GM21529 (cell line): ENCODE data around the gene DNAJC10.
"Not testable (repeated sequence)": the region's sequence is repeated elsewhere in the genome, so short reads cannot be mapped to it uniquely, and the experiment has no call there.

Source experiments
- ATAC-seq: cut with Tn5 transposase; IDR thresholded peaks from one replicate; pipeline ENCODE4 v1.9.1; 2021; ENCODE audit not compliant: unreplicated experiment

DNAJC10 gene

DNA sequence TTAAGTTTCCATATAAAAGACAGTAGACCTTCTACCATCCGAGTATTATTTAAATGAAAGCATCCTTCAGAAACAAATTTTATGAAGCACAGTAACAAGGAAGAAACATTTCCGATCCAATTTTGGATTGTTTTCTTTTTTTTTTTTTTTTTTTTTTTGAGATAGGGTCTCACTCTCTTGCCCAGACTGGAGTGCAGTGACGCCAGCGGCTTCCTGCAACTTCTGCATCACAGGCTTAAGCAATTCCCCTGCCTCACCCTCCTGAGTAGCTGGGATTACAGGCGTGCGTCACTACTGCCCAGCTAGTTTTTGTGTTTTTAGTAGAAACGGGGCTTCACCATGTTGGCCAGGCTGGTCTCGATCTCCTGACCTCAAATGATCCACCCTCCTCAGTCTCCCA, 3.1 kb downstream of the DNAJC10 start:
- ATAC-seq = not testable (repeated sequence)

DNA sequence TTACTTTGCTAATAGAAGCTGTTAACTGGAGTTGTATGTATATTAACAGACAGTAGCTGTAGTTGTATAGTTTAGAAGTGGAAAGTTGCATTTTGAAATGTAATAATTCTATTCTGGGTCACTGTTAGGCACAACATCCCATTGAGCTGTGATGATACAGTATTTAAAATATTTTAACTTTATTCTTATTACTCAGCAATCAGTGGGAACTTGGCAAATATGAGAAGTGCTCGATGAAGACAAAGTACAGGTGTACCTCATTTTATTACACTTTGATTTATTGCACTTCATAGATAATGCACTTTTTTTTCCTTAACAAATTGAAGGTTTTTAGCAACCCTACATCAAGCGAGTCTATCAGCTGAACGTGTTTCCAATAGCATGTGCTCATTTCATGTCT, 8.6 kb downstream of the DNAJC10 start:
- no peak for ATAC-seq

DNA sequence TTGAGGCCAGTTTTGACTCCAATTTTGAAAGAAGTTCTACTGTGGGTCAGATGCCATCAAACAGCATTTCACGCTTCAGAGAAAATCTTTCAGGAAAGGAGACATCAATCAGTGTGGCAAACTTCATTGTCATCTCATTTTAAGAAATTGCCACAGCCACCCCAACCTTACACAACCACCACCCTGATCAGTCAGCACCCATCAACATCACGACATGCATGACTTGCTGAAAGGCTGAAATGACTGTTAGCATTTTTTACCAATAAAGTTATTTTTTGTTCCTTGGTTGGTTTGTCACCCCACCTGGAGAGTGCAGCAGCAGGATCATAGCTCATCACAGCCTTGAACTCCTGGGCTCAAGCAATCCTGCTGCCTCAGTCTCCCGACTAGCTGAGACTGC, 10.4 kb downstream of the DNAJC10 start:
- ATAC-seq = no peak

DNA sequence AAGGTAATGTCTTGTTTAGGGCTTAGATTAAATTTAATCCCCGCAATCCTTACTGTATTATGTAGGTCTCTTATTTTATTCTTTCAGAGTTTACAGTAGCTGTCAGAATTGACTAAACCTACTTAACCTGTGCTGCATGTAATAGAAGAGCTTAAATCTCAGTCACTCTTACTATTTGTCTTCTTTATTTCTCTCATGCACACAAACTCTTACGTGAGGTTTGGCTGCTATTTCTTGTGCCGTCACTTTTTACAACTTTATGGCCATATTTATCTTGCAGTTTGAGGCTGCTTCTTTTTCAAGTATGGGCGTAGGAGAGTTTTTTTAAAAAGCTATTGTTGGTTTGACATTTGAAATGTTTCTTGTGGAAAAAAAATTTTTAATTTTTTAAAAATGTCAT, 12.0 kb downstream of the DNAJC10 start:
- no peak for ATAC-seq

DNA sequence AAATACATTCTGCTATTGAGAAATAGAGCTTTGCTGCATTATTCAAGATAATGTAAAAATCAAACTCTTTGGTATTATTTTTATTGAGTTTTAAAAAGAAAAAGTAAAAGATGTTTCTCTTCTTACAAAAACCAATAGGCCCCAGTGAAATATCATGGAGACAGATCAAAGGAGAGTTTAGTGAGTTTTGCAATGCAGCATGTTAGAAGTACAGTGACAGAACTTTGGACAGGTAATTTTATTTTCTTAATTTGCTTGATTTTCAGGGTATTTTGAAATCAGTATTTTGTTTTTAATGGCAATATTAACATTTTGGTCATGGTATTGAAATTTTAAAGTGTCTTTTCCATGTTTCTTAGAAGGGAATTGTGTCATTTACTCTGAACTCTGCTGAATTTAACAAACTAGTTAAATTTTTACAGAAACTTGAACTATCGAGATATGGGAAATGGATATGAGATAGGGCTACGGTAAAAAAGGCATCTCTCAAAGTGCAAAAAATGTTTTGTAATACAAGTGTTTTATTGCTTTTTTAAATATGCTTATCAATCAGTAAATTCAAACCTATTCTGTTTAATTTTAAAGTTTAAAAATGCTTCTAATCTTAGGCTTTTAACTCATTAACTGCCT, 13.8 kb downstream of the DNAJC10 start:
- no peak for ATAC-seq

DNA sequence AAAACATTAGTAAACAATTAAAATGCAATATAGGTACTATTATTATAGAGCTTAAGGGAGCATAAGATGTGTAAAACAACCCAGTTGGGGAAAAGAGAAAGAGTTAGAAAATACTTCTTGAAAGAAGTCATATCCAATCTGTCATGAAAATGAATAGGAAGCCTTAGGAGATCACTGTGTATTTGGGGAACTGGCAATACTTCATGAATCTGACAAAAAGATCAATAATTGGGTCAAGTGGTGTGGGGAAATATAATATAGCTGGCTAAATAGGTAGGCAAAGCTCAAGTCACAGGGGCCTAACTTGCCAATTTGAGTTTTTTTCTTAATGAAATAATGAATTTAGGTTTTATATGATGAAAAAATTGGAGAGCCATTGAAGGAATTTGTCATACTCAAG, 14.4 kb downstream of the DNAJC10 start:
- no peak for ATAC-seq

DNA sequence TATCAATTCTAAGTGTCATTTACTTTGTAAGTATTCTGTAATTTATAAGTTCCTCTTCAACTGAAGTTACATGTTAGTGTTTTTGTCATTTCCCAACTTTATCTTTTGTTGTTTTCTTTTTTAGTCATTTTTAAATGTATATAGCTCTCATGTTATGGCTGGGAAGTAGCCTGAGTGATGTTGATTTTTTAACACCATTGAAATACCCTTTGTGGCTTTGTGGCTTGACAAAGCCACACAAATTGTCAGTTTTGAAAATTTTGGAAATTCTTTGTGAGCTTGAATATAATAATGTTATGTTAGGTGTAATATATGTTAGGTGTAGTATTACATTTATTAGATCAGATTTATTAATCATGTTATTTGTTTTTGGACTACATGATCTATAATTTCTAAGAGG, 16.7 kb downstream of the DNAJC10 start:
- no peak for ATAC-seq

DNA sequence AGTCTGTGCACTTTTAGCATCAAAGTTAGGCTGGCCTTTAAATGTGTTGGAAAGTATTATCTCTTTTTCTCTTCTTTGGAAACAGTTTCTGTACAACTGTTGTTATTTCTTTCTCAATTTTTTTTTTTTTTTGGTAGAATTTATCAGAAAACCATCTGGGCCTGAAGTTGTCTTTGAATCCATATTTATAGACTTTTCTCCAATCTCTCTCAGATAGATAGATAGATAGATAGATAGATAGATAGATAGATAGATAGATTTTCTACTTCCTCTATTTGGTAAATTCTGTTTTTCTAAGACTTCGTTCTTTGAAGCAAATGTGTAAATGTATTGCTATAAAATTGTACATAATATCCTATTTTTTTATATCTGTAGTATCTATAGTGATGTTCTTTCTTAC, 17.5 kb downstream of the DNAJC10 start:
- ATAC-seq = no peak

DNA sequence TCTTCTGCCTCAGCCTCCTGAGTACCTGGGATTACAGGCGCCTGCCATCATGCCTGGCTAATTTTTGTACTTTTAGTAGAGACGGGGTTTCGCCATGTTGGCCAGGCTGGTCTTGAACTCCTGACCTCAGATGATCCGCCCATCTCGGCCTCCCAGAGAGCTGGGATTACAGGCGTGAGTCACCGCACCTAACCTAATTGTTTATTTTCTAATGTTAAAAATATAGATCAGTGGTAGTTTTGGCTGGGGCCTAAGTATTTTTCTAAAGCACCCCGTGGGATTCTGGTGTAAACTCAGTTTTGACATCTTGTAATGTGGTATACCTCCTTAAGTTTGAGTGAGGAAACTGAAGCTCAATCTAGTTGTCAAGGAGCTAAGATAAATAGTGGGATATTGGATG, 20.8 kb downstream of the DNAJC10 start:
- not testable (repeated sequence) for ATAC-seq

DNA sequence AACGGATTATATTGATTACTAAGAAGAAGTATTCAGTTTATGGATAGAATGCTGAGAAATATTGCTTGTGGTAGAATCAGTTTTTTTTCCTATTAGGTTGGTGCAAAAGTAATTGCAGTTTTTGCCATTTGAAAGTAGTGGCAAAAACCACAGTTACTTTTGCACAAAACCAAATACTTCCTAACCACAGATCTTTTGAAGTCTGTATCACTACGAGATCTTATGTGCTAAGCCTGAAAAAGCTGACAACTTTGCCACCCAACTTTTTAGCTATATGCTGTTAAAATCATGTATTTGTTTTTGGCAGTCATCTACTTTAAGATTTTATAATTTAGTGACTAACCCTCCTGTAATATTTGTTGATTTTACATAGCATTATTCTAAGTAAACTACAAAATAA, 24.6 kb downstream of the DNAJC10 start:
- ATAC-seq = no peak

DNA sequence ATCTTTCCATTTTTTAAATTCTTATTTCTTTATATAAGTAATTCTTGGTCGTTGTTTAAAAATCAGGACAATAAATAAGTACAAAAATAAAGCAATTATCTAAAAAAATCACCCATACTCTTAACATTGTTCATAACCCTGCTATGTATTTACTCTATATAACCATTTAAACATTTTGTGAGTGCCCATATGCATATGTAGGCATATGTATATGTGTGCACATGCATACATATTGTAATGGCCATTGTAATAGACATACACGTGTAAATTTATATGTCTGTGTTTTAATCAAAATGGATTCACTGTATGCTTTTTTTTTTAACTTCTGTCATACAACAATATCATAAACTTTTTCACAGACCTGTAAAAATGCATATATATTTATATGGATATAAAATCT, 25.6 kb downstream of the DNAJC10 start:
- ATAC-seq = no peak

DNA sequence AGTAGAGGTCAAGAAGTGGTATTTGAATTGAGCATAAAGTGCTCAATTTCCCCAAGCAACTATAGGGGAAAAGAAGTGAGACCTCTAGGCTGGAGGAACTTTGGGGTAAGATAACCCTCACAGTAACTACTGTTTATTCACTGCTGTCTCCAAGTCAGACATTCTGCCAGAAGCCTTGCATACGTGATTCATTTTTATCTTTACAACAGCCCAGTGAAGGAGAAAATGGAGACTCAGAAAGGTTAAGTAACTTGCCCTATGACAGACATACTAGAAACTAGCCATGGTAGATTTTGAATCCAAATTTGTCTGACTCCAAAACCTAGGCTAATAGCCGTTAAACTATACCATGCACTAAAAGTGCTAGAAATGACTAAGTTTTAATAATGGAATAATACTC, 28.4 kb downstream of the DNAJC10 start:
- no peak for ATAC-seq

DNA sequence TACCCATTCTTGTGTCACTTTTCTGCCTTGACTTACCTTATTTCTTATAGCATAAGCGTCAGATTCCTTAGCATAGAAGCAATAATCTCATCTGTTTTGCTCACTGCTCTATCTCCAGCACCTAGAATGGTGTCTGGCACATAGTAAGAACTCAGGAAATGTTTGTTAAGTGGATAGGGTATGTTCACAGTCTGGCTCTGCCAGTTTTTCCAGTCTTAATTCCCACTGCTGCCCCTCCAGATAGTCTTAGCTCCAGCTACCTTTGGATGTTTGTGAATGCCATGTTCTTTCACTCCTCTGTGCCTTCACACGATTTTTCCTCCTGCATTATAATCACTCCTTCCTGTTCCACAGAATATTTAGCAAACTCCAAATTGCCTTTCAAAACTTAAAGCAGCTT, 29.0 kb downstream of the DNAJC10 start:
- ATAC-seq = no peak

DNA sequence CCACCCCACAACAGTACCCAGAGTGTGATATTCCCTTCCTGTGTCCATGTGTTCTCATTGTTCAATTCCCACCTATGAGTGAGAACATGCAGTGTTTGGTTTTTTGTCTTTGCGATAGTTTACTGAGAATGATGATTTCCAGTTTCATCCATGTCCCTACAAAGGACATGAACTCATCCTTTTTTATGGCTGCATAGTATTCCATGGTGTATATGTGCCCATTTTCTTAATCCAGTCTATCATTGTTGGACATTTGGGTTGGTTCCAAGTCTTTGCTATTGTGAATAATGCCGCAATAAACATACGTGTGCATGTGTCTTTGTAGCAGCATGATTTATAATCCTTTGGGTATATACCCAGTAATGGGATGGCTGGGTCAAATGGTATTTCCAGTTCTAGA, 29.8 kb downstream of the DNAJC10 start:
- not testable (repeated sequence) for ATAC-seq

DNA sequence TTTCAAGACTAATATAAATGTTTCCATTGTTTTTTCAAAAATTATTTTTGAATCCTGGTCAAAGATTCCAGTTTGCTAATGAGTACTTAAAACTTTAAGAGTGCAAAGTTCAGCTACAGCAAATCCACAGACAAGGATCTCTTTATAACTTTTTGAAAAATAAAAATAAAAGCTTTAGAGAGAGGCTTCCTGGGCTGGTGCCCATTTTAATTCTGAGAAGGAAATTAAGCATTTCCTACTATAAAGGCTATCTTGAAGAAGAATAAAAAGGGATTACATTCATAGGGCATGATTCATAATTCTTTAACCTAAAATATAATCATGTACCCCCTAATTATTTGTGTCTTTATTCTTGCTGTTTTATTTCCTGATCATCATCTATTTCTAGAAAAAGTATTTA, 38.2 kb downstream of the DNAJC10 start:
- ATAC-seq = no peak

DNA sequence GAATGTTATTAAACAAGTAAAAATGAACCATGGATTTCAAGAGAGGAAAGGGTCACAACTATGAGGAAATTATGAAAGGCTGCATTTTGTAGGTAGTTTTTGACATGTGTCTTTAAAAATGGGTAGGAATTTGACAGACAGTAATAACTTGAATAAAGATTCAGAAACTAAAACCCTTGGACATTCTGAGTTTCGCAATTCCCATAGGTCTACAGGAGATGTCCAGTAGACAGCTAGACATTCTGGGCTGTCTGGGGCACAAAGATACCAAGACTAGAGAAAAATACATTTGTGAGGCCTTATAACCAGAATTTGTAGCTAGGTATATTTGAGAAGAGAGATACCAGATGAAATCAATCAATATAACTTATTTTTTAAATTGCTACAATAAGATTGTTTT, 42.3 kb downstream of the DNAJC10 start:
- ATAC-seq = no peak

DNA sequence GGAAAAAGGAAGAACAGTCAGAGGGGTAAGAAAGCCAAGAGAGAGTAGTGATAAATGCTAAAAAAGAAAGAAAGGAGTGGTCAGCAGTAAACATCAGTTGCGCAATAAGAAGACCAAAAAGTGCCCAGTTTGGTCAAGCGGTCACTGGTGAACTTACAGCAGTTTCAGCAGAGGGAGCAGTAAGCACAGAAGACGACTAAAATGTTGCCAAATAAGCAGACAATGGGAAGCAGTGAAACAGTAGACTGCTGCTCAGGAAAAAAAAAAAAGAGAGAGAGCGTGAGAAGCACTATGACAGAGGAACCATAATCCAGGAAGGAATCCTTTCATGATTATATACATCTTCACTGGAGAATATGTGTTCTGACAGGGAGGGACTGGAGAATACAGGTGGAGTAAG, 45.8 kb downstream of the DNAJC10 start:
- no peak for ATAC-seq

DNA sequence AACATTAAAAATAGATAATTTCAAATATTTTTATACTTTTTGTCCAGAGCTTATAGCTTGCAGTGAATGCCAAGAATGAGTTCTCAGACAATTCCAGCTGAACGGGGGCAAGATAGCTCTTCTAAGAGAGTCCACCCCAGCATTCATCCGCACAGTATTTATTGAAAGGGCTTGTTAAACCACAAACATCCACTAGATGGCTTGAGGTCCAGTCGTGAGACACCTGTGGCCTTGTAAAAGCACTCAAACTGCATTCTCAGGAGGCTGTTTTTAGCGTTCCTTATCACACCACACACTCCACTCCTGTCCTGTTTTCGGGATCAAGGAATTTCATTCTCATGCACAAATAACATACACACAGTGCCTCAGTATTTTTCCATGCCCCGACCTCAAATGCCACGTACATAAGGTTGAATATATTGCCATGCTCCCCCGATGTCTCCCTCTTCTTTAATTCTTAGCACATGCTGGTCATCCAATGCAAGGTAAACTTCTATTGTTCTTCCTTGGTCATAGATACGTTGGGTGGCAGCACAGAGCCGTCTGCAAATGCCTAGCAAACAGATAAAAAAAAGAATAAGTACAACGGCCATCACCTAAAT, 47.4 kb downstream of the DNAJC10 start:
- no peak for ATAC-seq

DNA sequence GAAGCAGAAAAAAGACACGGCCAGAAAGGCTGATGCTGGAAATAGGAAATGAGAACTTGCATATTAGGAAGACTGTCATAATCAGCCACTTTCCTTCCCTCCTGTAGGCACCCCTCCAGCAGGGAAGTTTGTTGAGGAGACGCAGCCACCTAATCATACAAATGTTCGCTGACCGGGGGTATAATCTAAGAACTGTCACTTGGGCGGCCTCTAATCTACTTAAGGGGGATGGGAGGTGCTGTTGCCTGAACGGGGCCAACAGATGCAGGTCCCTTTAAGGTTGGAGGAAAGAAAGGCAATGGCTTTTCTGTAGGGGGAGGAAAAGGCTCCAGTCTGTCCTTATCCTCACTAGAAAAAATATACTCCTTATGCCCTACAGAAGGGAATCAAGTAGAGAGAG, 50.6 kb downstream of the DNAJC10 start:
- ATAC-seq = no peak

DNA sequence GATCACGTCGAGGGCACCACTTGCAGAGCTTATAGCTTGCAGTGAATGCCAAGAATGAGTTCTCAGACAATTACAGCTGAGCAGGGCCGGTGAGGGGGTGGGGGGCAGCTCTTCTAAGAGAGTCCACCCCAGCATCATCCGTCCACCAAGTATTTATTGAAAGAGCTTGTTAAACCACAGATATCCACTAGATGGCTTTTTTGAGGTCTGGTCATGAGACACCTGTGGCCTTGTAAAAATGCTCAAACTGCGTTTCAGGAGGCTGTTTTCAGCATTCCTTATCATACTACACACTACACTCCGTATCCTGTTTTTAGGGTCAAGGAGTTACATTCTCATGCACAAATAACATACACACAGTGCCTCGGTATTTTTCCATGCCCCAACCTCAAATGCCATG, 51.5 kb downstream of the DNAJC10 start:
- ATAC-seq = peak; percentile 62

DNA sequence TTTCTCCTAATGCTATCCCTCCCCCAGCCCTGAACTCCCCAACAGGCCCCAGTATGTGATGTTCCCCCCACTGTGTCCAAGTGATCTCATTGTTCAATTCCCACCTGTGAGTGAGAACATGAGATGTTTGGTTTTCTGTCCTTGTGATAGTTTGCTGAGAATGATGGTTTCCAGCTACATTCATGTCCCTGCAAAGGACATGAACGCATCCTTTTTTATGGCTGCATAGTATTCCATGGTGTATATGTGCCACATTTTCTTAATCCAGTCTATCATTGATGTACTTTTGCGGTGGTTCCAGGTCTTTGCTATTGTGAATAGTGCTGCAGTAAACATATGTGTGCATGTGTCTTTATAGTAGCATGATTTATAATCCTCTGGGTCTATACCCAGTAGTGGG, 52.9 kb downstream of the DNAJC10 start:
- ATAC-seq = not testable (repeated sequence)

DNA sequence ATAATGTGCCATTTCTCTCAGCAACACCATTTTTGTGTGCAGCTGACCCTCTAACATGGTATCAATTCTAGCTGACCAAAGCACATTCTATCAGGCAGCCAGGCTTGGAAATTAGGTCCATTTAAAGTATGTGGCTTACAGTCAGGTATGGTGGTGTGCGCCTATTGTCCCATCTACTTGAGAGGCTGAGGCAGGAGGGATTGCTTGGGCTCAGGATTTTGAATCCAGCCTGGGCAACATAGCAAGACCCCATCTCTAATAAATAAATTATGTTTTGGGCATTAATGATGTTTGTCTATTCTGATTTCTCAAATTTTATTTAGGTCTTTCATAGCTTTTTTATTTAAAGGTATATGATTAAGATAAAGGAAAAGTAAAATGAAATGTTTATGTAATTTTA, 63.3 kb downstream of the DNAJC10 start:
- no peak for ATAC-seq

DNA sequence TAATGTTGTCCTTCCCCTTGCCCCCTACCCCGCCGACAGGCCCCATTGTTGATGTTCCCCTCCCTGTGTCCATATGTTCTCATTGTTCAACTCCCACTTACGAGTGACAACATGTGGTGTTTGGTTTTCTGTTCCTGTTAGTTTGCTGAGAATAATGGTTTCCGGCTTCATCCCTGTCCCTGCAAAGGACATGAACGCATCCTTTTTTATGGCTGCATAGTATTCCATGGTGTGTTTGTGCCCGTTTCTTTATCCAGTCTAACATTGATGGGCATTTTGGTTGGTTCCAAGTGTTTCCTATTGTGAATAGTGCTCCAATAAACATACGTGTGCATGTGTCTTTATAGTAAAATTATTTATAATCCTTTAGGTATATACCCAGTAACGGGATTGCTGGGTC, 65.0 kb downstream of the DNAJC10 start:
- ATAC-seq = not testable (repeated sequence)
